ENCODE measurements around the gene TNIP1. TPM values are rescaled to one million over a fixed set of nuclear protein-coding genes. Genes with fewer than 3 reads are reported as not detected.

The TNIP1 gene
- total RNA-seq, 1 donor from 2014 or later = 87.9 TPM

DNA sequence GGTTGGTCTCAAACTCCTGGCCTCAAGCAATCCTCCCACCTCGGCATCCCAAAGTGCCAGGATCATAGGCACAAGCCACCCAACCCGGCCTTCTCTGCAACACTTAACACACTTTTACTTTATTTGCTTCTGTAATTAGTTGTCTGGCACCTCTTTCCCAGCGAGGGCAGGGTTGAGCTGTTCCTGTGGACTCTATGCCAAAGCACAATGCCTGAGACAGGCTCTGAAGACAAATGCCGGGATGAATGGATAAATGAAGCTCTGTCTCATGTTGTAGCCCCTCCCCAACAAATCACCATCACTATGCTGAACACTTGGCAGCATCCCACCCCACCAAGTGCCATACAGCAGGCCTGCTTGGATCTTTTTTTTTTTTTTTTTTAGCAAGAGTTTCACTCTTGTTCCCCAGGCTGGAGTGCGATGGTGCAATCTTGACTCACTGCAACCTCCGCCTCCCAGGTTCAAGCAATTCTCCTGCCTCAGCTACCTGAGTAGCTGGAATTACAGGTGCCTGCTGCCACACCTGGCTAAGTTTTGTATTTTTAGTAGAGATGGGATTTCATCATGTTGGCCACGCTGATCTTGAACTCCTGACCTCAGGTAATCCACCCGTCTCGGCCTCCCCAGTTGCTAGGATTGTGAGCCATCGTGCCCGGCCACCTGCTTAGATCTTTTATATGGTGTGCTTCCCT is 39.1 kb downstream of the TNIP1 start:
- no peak for DNase-seq (ENCODE audit: low read depth, low spot score)

DNA sequence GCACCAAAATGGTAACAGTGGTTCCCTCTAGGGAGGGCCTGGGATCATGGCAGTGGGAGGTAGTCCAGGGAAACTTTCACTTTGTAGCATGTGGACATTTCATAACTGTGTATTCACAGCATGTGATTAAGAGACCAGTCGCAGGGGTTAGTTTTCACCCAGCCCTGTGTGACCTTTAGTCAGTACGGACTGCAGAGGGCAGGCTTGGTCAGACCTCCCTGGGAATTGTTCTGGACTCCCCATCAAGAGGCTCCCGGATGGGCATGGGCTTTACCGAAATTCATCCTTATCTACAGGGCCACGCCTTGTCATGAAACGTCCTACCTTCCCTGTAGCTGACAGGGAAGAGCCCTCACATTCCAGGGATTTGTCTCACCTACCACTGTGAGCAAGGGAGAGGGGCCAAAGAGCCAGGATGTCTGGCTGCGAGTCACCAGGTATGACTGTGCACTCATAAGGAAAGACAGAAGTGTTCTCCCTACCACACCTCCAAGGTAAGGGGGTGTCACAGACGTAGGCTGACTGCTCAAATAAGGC is 40.6 kb downstream of the TNIP1 start:
- no peak for DNase-seq (ENCODE audit: low read depth, low spot score)

- no peak for DNase-seq (ENCODE audit: low read depth, low spot score)
These were observed 41.2 kb downstream of the TNIP1 start for GRCh38 chr5:151039665-151040064.

DNA sequence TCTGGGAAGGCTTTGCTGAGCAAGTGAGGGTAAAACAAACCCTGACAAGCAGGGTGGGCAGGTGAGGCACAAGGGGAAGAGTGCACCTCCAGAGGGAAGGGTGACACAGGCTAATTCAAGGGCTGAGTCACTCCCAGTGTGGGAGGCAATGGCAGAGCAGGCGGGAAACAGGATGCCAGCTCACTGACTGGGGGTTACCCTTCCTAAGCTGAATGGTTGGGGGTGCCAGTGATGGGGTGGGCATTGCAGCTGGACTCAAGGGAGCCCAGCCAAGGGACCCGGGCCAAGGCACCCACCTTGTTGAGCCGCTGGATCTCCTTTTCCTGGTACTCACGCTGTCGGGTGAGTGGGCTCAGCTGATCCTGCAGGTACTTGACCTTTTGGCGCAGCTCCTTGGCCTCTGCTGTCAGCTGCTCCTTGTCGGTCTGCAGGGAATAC is 42.0 kb downstream of the TNIP1 start:
- DNase-seq (ENCODE audit: low read depth, low spot score) = no peak

GRCh38 chr5:151038412-151038745 is 42.5 kb downstream of the TNIP1 start:
- DNase-seq (ENCODE audit: low read depth, low spot score) = no peak

GRCh38 chr5:151037561-151038411 is 43.0 kb downstream of the TNIP1 start:
- peak; percentile 66 for DNase-seq (ENCODE audit: low read depth, low spot score)

- DNase-seq (ENCODE audit: low read depth, low spot score) = no peak
These were observed 44.3 kb downstream of the TNIP1 start for GRCh38 chr5:151036556-151036955.

DNA sequence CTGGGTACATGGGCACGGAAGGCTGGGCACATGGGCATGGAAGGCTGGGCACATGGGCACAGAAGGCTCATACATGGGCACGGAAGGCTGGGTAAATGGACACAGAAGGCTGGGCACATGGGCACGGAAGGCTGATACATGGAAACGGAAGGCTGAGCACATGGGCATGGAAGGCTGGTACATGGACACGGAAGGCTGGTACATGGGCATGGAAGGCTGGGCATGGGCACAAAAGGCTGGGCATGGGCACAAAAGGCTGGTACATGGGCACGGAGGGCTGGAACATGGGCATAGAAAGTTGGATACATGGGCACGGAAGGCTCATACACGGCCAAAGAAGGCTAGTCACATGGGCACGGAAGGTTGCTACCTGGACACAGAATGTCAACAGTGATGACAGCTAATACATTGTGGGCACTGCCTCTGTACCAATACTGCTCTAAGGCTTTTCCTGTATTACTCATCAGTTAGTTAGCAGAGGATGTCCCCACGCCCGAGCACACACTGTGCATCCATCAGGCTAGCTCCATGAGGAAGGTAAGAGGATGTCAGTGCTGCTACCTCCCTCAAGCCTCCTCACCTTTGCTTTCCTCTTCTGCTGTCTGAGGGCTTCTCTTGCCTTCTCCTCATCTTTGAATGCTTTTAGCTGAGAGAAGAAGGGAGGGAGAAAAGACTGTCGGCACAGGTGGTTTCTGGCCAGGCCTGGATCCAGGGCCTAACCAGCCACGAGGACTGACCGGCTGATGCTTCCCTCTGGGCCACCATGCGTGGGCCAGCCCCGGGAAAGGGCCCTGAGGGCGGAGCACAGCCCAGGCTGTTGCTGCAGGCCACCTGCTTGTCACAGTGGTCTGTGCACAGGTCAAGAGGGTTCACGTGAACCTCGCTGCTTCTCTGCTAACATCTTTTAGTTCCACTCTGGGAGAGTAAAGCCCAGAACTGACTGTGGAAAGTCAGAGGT is 46.1 kb downstream of the TNIP1 start:
- no peak for DNase-seq (ENCODE audit: low read depth, low spot score)

- DNase-seq (ENCODE audit: low read depth, low spot score) = no peak
These were observed 47.5 kb downstream of the TNIP1 start for GRCh38 chr5:151033217-151033934.

- DNase-seq (ENCODE audit: low read depth, low spot score) = no peak
These were observed 49.3 kb downstream of the TNIP1 start for GRCh38 chr5:151031554-151031953.

DNA sequence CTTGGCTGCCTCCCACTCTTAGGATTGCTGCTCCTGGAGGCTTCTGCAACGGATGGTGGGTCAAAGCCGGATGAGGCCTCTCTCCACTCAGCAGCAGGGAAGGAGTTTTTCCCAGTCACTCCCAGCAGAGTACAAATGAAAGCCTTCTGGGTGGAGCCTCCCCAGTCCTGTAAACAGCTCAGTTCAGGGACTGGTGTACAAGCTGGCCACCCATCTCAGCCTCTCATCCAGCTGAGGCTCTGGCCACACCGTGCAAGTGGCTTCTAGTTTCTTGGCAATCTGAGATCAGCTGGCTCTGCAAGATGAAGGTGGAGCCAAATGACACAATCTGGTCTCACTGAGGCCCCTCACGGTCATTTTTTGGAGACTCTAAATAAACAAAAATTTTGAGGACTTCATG is 50.5 kb downstream of the TNIP1 start:
- no peak for DNase-seq (ENCODE audit: low read depth, low spot score)

GRCh38 chr5:151030056-151030336 is 50.8 kb downstream of the TNIP1 start:
- DNase-seq (ENCODE audit: low read depth, low spot score) = no peak

- DNase-seq (ENCODE audit: low read depth, low spot score) = no peak
These were observed 51.4 kb downstream of the TNIP1 start for GRCh38 chr5:151029179-151030055.

GRCh38 chr5:151028717-151029116 is 52.1 kb downstream of the TNIP1 start:
- no peak for DNase-seq (ENCODE audit: low read depth, low spot score)

DNA sequence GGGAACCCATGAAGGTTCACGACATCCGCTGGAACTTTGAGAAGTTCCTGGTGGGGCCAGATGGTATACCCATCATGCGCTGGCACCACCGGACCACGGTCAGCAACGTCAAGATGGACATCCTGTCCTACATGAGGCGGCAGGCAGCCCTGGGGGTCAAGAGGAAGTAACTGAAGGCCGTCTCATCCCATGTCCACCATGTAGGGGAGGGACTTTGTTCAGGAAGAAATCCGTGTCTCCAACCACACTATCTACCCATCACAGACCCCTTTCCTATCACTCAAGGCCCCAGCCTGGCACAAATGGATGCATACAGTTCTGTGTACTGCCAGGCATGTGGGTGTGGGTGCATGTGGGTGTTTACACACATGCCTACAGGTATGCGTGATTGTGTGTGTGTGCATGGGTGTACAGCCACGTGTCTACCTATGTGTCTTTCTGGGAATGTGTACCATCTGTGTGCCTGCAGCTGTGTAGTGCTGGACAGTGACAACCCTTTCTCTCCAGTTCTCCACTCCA is 52.8 kb downstream of the TNIP1 start:
- DNase-seq (ENCODE audit: low read depth, low spot score) = no peak

- no peak for DNase-seq (ENCODE audit: low read depth, low spot score)
These were observed 54.2 kb downstream of the TNIP1 start for GRCh38 chr5:151026679-151027078.

DNA sequence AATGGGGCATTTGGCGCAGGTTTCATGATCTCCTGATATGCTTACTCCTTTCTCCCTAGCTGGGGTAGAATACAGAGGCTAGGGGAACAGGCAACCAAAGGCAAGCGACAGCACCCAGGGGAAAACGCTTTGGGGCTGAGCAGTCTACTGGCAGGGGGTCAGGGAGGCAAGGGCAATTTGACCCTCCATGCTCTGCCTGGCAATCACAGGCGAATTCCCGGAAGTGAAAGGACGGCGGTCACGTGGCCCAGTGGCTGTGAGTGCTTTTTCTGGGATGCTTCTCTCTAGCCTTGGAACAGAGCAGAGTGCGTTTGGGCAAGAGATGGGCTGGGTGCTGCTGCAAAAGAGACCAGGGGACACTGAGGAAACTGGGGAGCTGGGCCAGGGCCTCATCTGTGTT is 54.7 kb downstream of the TNIP1 start:
- no peak for DNase-seq (ENCODE audit: low read depth, low spot score)

DNA sequence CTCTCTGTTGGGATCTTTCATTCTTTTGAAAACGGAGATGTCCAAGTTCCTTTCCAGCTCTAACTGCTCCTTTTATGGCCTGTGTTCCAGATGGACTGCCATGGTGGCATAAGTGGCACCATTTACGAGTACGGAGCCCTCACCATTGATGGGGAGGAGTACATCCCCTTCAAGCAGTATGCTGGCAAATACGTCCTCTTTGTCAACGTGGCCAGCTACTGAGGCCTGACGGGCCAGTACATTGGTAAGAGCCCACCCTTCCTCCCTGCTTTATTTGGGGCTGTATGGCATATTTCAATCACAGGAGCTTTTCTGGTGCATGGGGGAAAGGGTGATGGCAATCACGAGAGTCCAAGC is 55.6 kb downstream of the TNIP1 start:
- DNase-seq (ENCODE audit: low read depth, low spot score) = no peak

- no peak for DNase-seq (ENCODE audit: low read depth, low spot score)
These were observed 56.2 kb downstream of the TNIP1 start for GRCh38 chr5:151024440-151025249.
